IMR-90 (cell line): ENCODE data around the gene TULP4. TPM values are rescaled to one million over a fixed set of nuclear protein-coding genes. Genes with fewer than 3 reads are reported as not detected.

Experiments used
- ATAC-seq: fragments of 200-7000 bp; cut with Tn5 transposase; 2 replicates; pipeline ENCODE4 v1.9.1; 2020; ENCODE audit warnings: low read depth, mild to moderate bottlenecking, moderate library complexity
- BruUV-seq: library from RNA; stranded (reverse); fragments of 400-500 nt; replicated peaks from 2 replicates; lab custom pipeline; 2021; lab: Mats Ljungman, UMichigan
- CTCF ChIA-PET: fragments of 300-600 bp; formaldehyde crosslinking; extraction: SDS; loops from one replicate; lab custom pipeline; 2021; ENCODE audit warnings: antibody characterized with exemption; lab: Yijun Ruan, JAX
- POLR2A ChIA-PET: fragments of 300-600 bp; sonication (Branson Sonifier 250); formaldehyde crosslinking; loops from one replicate; lab custom pipeline; 2022; ENCODE audit warnings: antibody characterized with exemption; ENCODE audit not compliant: unreplicated experiment; lab: Charles Lee
- DNase-seq: peaks from one replicate; pipeline ENCODE4 v3.0.0; 2013
- H2AFZ ChIP-seq: replicated peaks from 2 replicates; pipeline ENCODE3; 2013; ENCODE audit warnings: low read length, mild to moderate bottlenecking; ENCODE audit not compliant: poor library complexity
- H2AK5ac ChIP-seq: 2 replicates; pipeline ENCODE4 v1.6.1; 2013; ENCODE audit warnings: low read depth, low read length, inconsistent platforms
- H2AK9ac ChIP-seq: replicated peaks from 2 replicates; pipeline ENCODE3; 2013; ENCODE audit warnings: mild to moderate bottlenecking, low read depth, low read length, moderate library complexity; ENCODE audit not compliant: poor library complexity
- H2BK120ac ChIP-seq: 2 replicates; pipeline ENCODE4 v1.6.1; 2013; ENCODE audit warnings: low read depth, low read length, inconsistent platforms
- H2BK15ac ChIP-seq: 3 replicates; pipeline ENCODE4 v1.6.1; 2013; ENCODE audit warnings: low read depth, low read length, inconsistent platforms
- H2BK20ac ChIP-seq: 2 replicates; pipeline ENCODE4 v1.6.1; 2013; ENCODE audit warnings: low read depth, mild to moderate bottlenecking, inconsistent platforms, low read length, moderate library complexity
- H2BK5ac ChIP-seq: 2 replicates; pipeline ENCODE4 v1.6.1; 2013; ENCODE audit warnings: mild to moderate bottlenecking, low read depth, low read length, inconsistent platforms; ENCODE audit not compliant: poor library complexity, severe bottlenecking
- H3K14ac ChIP-seq: replicated peaks from 2 replicates; pipeline ENCODE4 v1.6.1; 2013; ENCODE audit warnings: low read depth, low read length, inconsistent platforms
- H3K18ac ChIP-seq: 2 replicates; pipeline ENCODE4 v1.6.1; 2013; ENCODE audit warnings: low read depth, low read length, control low read depth
- H3K23ac ChIP-seq: 2 replicates; pipeline ENCODE4 v1.6.1; 2013; ENCODE audit warnings: low read depth, low read length, inconsistent platforms
- H3K27ac ChIP-seq: 2 replicates; pipeline ENCODE4 v1.5.1; 2013; ENCODE audit warnings: mild to moderate bottlenecking, control low read depth, low read length; ENCODE audit not compliant: insufficient read depth
- H3K27me3 ChIP-seq: 2 replicates; pipeline ENCODE4 v1.6.1; 2013; ENCODE audit warnings: low read length; ENCODE audit not compliant: control insufficient read depth, insufficient read depth
- H3K36me3 ChIP-seq: 2 replicates; pipeline ENCODE4 v1.6.1; 2013; ENCODE audit warnings: low read length, mixed read lengths; ENCODE audit not compliant: control insufficient read depth, insufficient read depth
- H3K4ac ChIP-seq: 2 replicates; pipeline ENCODE4 v1.6.1; 2013; ENCODE audit warnings: low read depth, low read length, inconsistent platforms
- H3K4me1 ChIP-seq: 2 replicates; pipeline ENCODE4 v1.6.1; 2013; ENCODE audit warnings: low read length, mixed read lengths; ENCODE audit not compliant: control insufficient read depth, insufficient read depth
- H3K4me2 ChIP-seq: 2 replicates; pipeline ENCODE4 v1.6.1; 2013; ENCODE audit warnings: low read depth, mild to moderate bottlenecking, control low read depth, low read length, moderate library complexity
- H3K4me3 ChIP-seq: 2 replicates; pipeline ENCODE4 v1.5.1; 2013; ENCODE audit warnings: low read depth, mild to moderate bottlenecking, control low read depth, low read length, moderate library complexity; ENCODE audit not compliant: insufficient read depth
- H3K56ac ChIP-seq: 2 replicates; pipeline ENCODE4 v1.6.1; 2013; ENCODE audit warnings: low read length, inconsistent platforms; ENCODE audit not compliant: insufficient read depth; ENCODE audit errors: extremely low read depth
- H3K79me1 ChIP-seq, 2 experiments: 2 replicates each; pipeline ENCODE4 v1.6.1; 2013; ENCODE audit warnings: low read length in 2 of 2, inconsistent platforms in 1 of 2, low read depth in 1 of 2
- H3K9ac ChIP-seq: 2 replicates; pipeline ENCODE4 v1.6.1; 2013; ENCODE audit warnings: low read depth, low read length, control low read depth
- H3K9me1 ChIP-seq: 2 replicates; pipeline ENCODE4 v1.6.1; 2013; ENCODE audit warnings: low read length, inconsistent platforms; ENCODE audit not compliant: insufficient read depth
- H3K9me3 ChIP-seq: 2 replicates; pipeline ENCODE4 v1.6.1; 2013; ENCODE audit warnings: low read length; ENCODE audit not compliant: control insufficient read depth, insufficient read depth
- H4K20me1 ChIP-seq: 2 replicates; pipeline ENCODE4 v1.6.1; 2013; ENCODE audit warnings: low read length, inconsistent platforms; ENCODE audit not compliant: insufficient read depth
- H4K5ac ChIP-seq: 2 replicates; pipeline ENCODE4 v1.6.1; 2013; ENCODE audit warnings: mild to moderate bottlenecking, low read depth, low read length, control low read depth
- H4K8ac ChIP-seq, 2 experiments: 2 replicates each; pipeline ENCODE4 v1.6.1; 2013; ENCODE audit warnings: low read depth in 2 of 2, low read length in 2 of 2, control low read depth in 1 of 2, inconsistent platforms in 1 of 2
- H4K91ac ChIP-seq: 2 replicates; pipeline ENCODE4 v1.6.1; 2013; ENCODE audit warnings: low read depth, low read length, inconsistent platforms; ENCODE audit not compliant: insufficient read depth
- BHLHE40 ChIP-seq: fragments of 150-350 bp; IDR thresholded peaks from 2 replicates; pipeline ENCODE4 v1.6.1; 2016; ENCODE audit warnings: mild to moderate bottlenecking, low read depth, low read length
- MAFK ChIP-seq: IDR thresholded peaks from 2 replicates; pipeline ENCODE4 v1.6.1; 2012; ENCODE audit warnings: low read depth, low read length, improper control_type of control experiment
- POLR2A ChIP-seq: IDR thresholded peaks from 2 replicates; pipeline ENCODE4 v1.6.1; 2012; ENCODE audit warnings: mild to moderate bottlenecking, low read depth, low read length
- RCOR1 ChIP-seq: IDR thresholded peaks from 2 replicates; pipeline ENCODE4 v1.6.1; 2012; ENCODE audit warnings: mild to moderate bottlenecking, low read length, improper control_type of control experiment; ENCODE audit not compliant: insufficient replicate concordance
- RFX5 ChIP-seq: IDR thresholded peaks from 2 replicates; pipeline ENCODE4 v1.8.0; 2012; ENCODE audit warnings: low read depth, mild to moderate bottlenecking, low read length, moderate library complexity
- SMC3 ChIP-seq: fragments of 150-350 bp; IDR thresholded peaks from 2 replicates; pipeline ENCODE4 v1.6.1; 2016; ENCODE audit warnings: low read depth, mild to moderate bottlenecking, antibody characterized with exemption, low read length, moderate library complexity
- WGBS, 2 experiments: methylation state at CpG; one replicate each; pipeline versions ENCODE4 v1.1.5 to v1.1.7; 2013; ENCODE audit warnings: missing lambda C conversion rate in 2 of 2; ENCODE audit not compliant: insufficient read length in 1 of 2; ENCODE audit errors: extremely low coverage in 2 of 2; 5-methylcytosine and 5-hydroxymethylcytosine counted together
- dilution Hi-C: fragments of 300-500 bp; cut with HindIII; formaldehyde crosslinking; loops from one replicate; pipeline ENCODE4 v1.14.3; 2018; ENCODE audit warnings: low sequenced_read_pairs; ENCODE audit not compliant: unreplicated experiment
- in situ Hi-C: fragments of 300-500 bp; cut with MboI; formaldehyde crosslinking; loops from 3 replicates; pipeline ENCODE4 v1.14.3; 2019; ENCODE audit warnings: low sequenced_read_pairs, inconsistent platforms, mixed read lengths
- intact Hi-C: fragments of 100-400 bp; cut with micrococcal nuclease; formaldehyde crosslinking; loops from 2 replicates; pipeline ENCODE4 v1.10.0; 2022
- polyA plus RNA-seq, 3 experiments: library from polyadenylated mRNA; depleted of rRNA; stranded (reverse); fragments of >200 nt; gene quantifications; 2 replicates each; pipeline ENCODE4 v1.2.3, GENCODE V29; 2012; ENCODE audit warnings: low replicate concordance in 1 of 3
- total RNA-seq: library from RNA; depleted of rRNA; stranded (reverse); fragments of >200 nt; gene quantifications from 2 replicates; pipeline ENCODE4 v1.2.3, GENCODE V29; 2012
- TF ChIP-seq, protein P1 (sequence below): conservative IDR thresholded peaks from 2 replicates; pipeline ENCODE4 v1.5.1; 2012; ENCODE audit warnings: mild to moderate bottlenecking, low read depth, low read length, improper control_type of control experiment

TULP4 gene
- total and polyA plus RNA-seq, 2 of the 4 experiments (the other 2 are of a cell fraction) = 8.1 to 30.6 TPM

DNA sequence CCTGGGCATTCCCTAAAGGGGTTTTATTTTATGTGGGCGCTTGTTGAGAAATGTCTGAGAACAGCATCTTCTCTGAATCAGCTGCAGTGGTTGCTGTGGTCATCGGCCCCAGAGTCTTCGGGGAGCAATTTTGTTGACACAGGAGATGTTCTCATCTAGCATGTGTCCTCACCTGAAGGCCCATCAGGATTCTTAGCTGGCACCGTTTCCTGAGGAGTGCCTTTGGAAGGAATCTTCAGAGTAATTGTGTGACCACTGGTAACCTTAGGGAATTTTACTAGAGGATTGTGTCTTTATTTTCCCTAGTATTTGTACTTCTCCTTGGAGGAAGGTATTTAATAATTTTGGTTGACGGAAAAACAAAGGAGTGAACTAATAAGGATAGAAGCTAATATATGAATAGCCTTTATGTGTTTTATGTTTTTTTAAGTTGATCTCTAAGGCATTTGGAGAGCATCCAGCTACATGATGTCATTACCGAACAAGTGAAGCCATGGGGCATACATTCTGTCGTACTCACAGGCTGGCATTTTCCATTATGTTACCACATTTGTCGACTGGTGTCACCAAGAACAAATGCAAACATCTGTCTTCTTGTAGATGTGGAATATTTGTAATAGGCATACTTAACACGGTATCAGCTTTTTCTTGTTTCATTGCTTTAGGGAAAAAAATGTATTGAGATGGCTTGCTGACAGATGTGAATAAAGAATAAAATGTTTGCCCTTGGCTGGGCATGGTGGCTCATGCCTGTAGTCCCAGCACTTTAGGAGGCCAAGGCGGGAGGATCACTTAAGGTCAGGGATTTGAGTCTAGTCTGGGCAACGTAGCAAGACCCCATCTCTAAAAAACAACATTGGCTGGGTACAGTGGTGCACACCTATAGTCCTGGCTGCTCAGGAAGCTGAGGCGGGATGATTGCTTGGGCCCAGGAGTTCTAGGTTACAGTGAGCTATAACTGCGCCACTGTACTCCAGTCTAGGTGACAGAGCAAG, 41.9 kb downstream of the TULP4 start:
- Histone ChIP-seq H3K4me1 (peaks cover 9% of the 10 kb centered on the region), H3K4me3 (no peak overlapping the region), H2BK15ac (no peak overlapping the region), H3K18ac (no peak overlapping the region), H4K5ac (no peak overlapping the region), H3K4me2 (no peak overlapping the region), H2BK20ac (no peak overlapping the region), H4K8ac (no peak overlapping the region), H3K14ac (no peak overlapping the region), H3K9me3 (no peaks in the 10 kb centered on the region), H3K56ac (no peak overlapping the region), H2BK120ac (no peak overlapping the region), H3K4ac (no peak overlapping the region), H3K27me3 (no peaks in the 10 kb centered on the region), H4K91ac (no peak overlapping the region), H2AK9ac (no peak overlapping the region), H3K23ac (no peak overlapping the region), H2BK5ac (no peak overlapping the region), H2AFZ (no peak overlapping the region), H2AK5ac (no peak overlapping the region), H4K20me1 (peaks cover 26% of the 10 kb centered on the region), H3K9ac (no peak overlapping the region), H3K27ac (no peak overlapping the region), H3K36me3 (no peaks in the 10 kb centered on the region), H3K9me1 (peaks cover 8% of the 10 kb centered on the region; the same call in 1 of the 2 replicates), H3K79me1 (peaks cover 21 to 44% of the 10 kb centered on the region in 2 experiments)
- ChIA-PET CTCF (interaction anchor here (1.1 kb wide), 1 partner anchor 110 kb away, joined by 3 read pairs; no protein-coding TSS in a partner anchor), POLR2A (no interaction called here)
- ATAC-seq = no peak
- TF ChIP-seq, protein P1, sequence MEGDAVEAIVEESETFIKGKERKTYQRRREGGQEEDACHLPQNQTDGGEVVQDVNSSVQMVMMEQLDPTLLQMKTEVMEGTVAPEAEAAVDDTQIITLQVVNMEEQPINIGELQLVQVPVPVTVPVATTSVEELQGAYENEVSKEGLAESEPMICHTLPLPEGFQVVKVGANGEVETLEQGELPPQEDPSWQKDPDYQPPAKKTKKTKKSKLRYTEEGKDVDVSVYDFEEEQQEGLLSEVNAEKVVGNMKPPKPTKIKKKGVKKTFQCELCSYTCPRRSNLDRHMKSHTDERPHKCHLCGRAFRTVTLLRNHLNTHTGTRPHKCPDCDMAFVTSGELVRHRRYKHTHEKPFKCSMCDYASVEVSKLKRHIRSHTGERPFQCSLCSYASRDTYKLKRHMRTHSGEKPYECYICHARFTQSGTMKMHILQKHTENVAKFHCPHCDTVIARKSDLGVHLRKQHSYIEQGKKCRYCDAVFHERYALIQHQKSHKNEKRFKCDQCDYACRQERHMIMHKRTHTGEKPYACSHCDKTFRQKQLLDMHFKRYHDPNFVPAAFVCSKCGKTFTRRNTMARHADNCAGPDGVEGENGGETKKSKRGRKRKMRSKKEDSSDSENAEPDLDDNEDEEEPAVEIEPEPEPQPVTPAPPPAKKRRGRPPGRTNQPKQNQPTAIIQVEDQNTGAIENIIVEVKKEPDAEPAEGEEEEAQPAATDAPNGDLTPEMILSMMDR = no peak
- TF ChIP-seq BHLHE40 = no peak
- no peak for TF ChIP-seq MAFK
- TF ChIP-seq RFX5 = no peak
- no peak for TF ChIP-seq SMC3
- TF ChIP-seq POLR2A = no peak
- no peak for TF ChIP-seq RCOR1
- in situ Hi-C loops = no loop called here
- 100% methylated on average over 2 of the region's 13 CpGs; no CpG with 5 or more reads in 1 of the 2 experiments for WGBS, 2 experiments
- dilution Hi-C loops = no loop called here
- DNase-seq = peak; percentile 47
- no TSS peak for BruUV-seq
- intact Hi-C loops = loop anchor here (10.0 kb wide), 1 partner anchor 119 kb away; no protein-coding TSS in a partner anchor
